Renal cortex interstitium (tissue), 15 donors: ENCODE data around the gene GPRIN2. TPM values are rescaled to one million over a fixed set of nuclear protein-coding genes. Genes with fewer than 3 reads are reported as not detected.
"Not testable (repeated sequence)": the region's sequence is repeated elsewhere in the genome, so short reads cannot be mapped to it uniquely, and the experiment has no call there.

Experiments used
- DNase-seq, 11 donors: peaks; one replicate each; pipeline ENCODE4 v3.0.0-alpha.2; 2013; ENCODE audit warnings: low read depth in 9 of 11, low spot score in 4 of 11; ENCODE audit errors: extremely low read depth in 1 of 11
- long read RNA-seq, 16 experiments: transcript quantifications; one replicate each; lab custom pipeline, GENCODE V29; 2026
- polyA plus RNA-seq, 3 donors: library from polyadenylated mRNA; unstranded; fragments of 120-200 nt; gene quantifications; one replicate each; pipeline ENCODE4 v1.2.1, GENCODE V29; 2013; ENCODE audit not compliant: insufficient read length in 3 of 3

GPRIN2 gene
- polyA plus RNA-seq, result 1 to 10 TPM; 3.1 to 7.0 (median 3.8) TPM
- long read RNA-seq, donor 1, partial matches to known transcripts, result 0 of 1 reads
- long read RNA-seq, donor 1, other reads (novel, unspliced or antisense), result 0 of 1 reads
- long read RNA-seq, donor 2, partial matches to known transcripts, result 0 of 3 reads
- long read RNA-seq, donor 2, other reads (novel, unspliced or antisense), result 0 of 3 reads
- long read RNA-seq, donor 3, transcript GPRIN2-201 (1 exons, 1,696 nt), result major isoform, 5 of 5 reads
- long read RNA-seq, donor 3, partial matches to known transcripts, result 0 of 5 reads
- long read RNA-seq, donor 3, other reads (novel, unspliced or antisense), result 0 of 5 reads
- long read RNA-seq, donor 4, partial matches to known transcripts, result 0 of 3 reads
- long read RNA-seq, donor 4, other reads (novel, unspliced or antisense), result 0 of 3 reads
- long read RNA-seq, donor 5, result 0 reads
- long read RNA-seq, donor 6, partial matches to known transcripts, result 0 of 1 reads
- long read RNA-seq, donor 6, other reads (novel, unspliced or antisense), result 0 of 1 reads
- long read RNA-seq, donor 7, partial matches to known transcripts, result 0 of 1 reads
- long read RNA-seq, donor 7, other reads (novel, unspliced or antisense), result 0 of 1 reads
- long read RNA-seq, donor 8, partial matches to known transcripts, result 0 of 4 reads
- long read RNA-seq, donor 8, other reads (novel, unspliced or antisense), result 0 of 4 reads
- long read RNA-seq, donor 9, result 0 reads
- long read RNA-seq, donor 10, partial matches to known transcripts, result 0 of 1 reads
- long read RNA-seq, donor 10, other reads (novel, unspliced or antisense), result 0 of 1 reads
- long read RNA-seq, donor 11, partial matches to known transcripts, result 0 of 2 reads
- long read RNA-seq, donor 11, other reads (novel, unspliced or antisense), result 0 of 2 reads
- long read RNA-seq, donor 12, partial matches to known transcripts, result 0 of 1 reads
- long read RNA-seq, donor 12, other reads (novel, unspliced or antisense), result 0 of 1 reads
- long read RNA-seq, donor 13, result 0 reads
- long read RNA-seq, donor 14, result 0 reads
- long read RNA-seq, donor 15, partial matches to known transcripts, result 0 of 2 reads
- long read RNA-seq, donor 15, other reads (novel, unspliced or antisense), result 0 of 2 reads
- long read RNA-seq, donor 16, partial matches to known transcripts, result 0 of 2 reads
- long read RNA-seq, donor 16, other reads (novel, unspliced or antisense), result 0 of 2 reads

DNA sequence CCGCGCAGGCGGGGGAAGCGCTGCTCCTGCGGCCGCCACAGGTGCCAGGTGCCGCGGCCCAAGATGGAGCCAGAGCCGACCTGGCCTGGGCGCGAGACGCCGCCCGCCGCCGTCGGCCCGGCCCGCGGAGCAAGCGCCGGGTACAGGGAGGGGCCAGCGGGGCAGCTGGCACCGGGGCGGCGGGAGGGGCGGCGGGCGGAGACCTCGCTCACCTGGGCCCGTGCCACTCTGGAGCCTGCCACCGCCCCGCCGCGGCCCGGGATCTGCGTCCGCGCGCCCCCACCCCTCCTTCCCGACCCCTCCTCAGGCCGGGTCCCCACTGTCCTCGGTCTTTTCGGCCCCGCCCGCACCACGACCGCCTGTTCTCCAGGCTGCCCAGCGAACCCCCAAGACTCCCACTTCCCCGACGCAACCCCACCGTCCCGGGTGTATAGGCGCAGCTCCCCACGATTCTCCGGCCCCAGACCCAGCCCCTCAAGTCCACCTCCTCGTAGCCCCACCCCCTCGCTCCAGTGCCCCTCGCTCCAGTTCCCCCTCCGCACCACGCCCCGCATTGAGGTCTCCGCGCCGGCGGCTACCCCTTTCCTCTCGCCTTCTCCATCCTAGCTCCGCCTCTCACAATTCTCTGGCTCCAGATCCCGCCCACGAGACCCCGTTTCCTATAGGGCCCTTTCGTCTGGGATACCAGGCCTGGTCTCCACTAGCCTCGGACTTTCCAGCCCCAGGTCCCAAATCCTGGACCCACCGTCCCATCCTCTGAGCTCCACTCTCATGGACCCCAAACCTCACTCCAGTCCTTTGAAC is at the start of gene GPRIN2:
GPRIN2 (minus strand) TSS at position 144 of the 804 bp plus-strand sequence. CDS start 5,922 bp downstream, outside the sequence.
- DNase-seq, result no peak

DNA sequence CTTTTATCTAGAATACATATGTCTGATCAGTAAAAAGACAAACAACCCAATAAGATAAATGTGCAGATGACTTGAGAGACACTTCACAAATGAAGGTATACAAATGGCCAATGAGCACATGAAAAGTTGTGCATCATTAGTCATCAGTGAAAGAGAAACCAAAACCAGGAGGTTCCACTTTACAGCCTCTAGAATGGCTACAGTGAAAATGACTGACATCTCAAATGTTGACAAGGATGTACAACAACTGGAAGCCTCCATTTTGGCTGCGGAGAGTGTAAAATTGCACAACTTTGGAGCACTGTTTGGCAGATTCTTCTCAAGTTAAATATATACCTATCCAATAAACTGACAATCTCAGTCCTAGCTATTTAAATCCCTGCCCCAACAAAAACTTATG is 44.1 kb upstream of the GPRIN2 start:
- not testable (repeated sequence) for DNase-seq

DNA sequence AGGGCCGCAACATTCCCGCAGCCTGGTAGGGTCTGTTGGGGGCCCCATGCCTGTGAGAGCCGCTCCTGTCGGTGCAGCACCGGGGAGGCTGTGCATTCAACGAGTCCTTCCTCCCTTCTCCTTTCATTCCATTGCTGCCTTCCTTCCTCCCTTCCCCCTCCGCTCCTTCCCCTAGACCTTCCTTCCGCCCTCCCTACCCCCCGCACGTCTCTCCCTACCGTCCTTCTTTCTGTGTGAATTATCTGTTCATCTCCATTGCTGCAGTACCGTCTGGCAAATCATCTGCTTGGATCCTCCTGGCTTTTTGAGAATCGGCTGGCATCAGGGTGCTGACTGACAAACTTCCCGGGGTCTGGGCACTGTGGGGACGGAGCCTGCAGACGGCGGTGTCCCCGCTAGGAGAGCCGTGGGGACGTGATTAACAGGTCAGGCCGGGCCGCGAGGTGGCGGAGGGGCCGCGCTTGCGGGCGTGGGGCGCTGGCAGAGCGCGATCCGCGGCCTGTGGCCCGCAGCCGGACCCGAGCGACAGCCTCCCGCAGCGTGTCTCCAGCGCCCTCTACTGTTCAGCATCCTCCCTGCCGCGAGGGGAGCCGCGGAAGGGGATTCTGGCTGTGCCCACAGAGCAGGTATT is 41.3 kb upstream of the GPRIN2 start:
- not testable (repeated sequence) for DNase-seq

DNA sequence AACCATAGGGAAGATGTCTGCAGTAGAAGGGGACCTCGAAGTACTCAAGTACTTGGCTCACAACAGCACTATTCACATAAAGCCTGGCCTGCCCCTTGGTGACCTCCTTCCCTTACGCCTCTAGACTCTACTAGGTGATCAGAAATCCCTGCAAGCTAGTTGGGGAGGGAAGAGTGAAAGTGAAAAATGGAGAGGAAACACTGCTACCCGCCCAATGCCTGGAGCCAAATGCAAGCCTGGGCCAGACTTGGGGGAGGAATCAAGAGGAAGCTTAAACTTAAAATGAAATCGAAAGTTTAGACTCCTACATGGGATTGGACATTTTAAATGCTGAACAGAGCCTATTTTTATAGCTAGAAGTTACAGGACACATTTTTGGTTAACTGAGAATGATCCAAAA is 40.1 kb upstream of the GPRIN2 start:
- not testable (repeated sequence) for DNase-seq

DNA sequence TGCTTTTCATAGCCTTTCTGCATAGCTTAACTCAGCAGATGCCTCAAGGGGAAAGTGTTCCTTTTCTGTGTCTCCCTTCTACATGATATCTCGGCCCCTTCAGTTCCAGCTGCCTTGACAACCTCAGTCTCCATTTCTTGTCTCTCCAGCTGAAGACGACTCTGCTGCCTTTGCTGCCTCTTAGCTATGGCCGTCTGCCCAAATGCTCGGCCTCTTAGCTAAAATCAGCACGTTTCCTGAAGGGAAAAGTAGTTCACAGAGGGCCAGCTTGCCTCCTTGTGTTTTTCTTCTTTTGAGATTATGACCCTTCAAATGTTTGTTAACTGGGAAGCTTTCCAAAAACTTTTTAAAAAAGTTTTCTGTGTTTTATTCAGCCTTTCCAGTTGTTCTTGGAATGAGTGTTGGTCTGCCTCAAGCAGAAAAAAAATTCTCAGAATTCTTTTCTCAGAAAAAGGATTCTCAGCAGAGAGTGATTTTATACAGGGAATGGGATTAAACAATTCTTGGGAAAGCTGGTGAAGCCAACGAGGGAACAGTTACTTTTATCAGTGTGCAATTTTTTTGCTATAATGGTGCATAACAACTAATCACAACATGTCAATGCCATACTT is 38.1 kb upstream of the GPRIN2 start:
- not testable (repeated sequence) for DNase-seq

DNA sequence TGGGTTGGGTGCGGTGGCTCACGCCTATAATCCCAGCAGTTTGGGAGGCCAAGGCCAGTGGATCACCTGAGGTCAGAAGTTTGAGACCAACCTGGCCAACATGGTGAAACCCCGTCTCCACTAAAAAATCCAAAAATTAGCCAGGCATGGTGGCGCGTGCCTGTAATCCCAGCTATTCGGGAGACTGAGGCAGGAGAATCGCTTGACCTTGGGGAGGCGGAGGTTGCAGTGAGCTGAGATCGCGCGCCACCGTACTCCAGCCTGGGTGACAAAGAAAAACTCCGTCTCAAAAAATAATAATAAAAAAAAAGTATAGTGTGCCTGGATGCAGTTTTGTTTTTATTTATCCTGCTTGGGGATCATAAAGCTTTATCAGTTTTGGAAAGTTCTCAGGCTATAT is 36.8 kb upstream of the GPRIN2 start:
- DNase-seq, result not testable (repeated sequence)

DNA sequence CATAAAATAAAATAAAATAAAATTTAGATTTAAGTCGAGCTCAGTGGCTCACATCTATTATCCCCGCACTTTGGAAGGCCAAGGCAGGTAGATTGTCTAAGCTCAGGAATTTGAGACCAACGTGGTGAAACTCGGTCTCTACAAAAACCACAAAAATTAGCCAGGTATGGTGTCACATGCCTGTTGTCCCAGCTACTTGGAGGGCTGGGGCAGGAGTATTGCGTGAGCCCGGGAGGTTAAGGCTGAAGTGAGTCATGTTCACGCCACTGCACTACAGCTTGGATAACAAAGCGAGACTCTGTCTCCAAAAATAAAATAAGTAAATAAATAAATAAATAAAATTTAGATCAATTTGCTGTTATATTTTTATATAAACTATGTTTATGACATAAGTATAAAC is 34.6 kb upstream of the GPRIN2 start:
- not testable (repeated sequence) for DNase-seq

DNA sequence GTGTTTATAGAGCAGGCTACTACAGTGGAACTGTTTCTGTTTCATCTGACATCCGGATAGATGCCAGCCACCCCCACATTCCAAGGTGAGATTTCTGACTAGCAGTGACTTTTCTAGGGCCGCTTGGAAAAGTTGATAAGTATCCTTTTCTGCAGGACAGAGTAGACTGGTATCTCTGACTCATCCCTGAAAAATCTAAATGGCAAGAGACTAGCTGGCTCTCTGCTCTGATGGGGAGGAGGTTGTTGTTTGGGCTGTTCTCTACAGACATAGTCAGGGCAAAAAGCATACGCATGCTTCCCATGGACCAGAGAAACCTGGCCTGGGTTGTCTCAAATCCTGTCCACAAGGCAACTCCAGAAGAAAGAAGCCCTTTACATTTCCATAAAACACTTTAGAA is 33.1 kb upstream of the GPRIN2 start:
- not testable (repeated sequence) for DNase-seq

DNA sequence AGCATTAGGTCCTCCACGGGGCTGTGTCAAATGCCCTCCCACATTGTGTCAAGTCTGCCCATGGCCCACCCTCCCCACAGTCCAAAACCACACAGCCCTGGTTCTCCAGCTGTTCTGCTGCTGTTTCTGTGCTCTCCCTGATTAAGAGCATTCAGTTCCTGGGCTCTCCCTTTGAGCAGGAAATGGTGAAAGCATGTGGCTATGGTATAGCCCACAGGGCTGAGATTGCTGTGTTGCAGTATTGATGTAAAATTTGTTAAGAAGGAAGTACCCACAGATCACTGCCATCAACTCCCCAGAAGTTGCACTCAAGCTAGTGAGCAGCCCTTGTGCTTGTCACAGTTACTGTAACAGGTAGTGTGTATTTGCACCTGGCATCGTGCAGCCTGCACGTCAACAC is 31.8 kb upstream of the GPRIN2 start:
- DNase-seq, result not testable (repeated sequence)

DNA sequence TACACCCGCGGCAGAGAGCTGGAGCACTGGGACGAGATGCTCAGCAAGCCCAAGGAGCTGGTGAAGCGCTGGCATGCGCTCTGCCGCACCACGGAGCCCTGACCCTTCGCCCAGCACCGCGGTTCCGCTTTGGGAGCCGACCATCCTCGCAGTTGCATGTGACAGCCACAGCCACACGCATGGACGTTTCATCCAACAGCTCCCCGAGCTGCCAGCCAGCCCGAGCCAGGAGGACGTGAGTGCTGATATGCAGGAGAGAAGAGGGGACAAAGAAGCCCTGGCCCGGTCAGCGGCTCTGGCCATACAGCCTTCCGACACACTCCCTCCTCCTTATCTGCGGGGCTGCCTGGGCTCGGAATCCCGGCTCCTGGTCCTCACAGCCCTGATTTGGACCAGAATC is 31.1 kb upstream of the GPRIN2 start:
- DNase-seq, result not testable (repeated sequence)

DNA sequence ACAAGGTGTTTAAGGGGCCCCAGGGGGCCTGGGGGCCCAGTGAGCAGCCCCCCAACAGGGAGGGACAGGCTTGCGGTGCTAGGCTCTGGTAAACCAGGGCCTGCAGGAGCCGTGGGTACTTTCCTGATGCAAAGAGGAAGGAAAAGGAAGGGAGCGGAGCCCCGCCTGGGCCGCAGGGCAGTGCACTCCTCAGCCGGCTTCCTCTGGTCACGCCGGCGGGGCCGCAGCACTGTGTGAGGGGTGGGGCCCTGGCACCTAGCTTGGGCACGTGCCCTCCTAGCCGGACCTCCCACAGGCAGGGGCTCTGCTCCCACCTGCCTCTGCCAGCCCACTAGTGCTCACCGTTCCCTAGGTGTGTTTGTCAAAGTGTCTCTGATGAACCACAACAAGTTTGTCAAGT is 28.8 kb upstream of the GPRIN2 start:
- not testable (repeated sequence) for DNase-seq

DNA sequence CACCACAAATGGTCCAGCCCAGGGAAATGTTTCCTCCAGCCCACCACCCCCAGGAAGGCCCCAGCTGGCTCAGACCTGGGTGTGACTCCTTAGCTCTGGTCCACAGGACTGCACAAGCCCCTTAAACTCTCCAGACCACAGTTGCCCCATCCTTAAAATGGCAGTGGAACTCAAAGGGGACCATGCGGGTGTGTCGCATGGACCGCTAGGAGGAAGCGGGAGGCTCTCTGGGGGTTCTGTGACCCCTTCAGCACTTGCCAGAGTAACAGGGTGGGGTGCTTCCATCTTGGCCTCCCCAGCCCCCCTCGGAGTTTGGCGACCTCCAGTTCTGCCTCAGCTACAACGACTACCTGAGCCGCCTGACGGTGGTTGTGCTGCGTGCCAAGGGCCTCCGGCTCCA is 27.7 kb upstream of the GPRIN2 start:
- DNase-seq, result not testable (repeated sequence)

DNA sequence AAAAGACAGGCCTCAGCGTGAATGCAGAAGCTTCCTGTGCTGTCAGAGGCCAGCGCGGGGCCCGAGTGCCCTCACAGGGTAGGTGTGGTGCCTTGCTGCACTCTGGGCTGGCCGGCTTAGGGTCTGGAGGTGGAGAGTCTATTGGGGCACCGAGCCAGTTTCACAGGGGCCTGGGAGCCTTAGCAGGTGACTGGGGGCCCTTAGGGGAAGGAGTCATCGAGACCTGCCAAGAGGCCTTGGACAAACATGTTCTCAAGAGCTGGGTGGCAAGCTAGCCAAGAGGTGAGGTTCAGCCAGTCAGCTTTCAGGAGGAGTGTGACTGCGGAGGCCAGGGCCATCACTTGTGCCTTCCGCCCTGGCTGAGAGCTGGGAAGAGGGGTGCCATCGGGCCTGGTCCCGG is 26.1 kb upstream of the GPRIN2 start:
- not testable (repeated sequence) for DNase-seq

DNA sequence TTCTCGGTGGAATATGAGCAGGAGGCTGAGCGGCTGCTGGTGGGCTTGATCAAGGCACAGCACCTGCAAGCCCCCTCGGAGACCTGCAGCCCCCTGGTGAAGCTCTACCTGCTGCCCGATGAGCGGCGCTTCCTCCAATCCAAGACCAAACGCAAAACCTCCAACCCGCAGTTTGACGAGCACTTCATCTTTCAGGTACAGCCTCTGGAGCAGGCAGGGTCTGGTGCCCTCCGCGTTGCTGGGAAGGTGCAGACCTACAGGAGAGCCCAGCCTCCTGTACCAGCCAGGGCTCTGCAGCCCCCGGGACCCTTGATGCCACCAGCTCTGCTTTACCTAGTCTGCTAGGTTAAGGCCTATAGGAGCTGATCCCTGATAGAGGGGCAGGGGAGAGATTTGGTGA is 25.5 kb upstream of the GPRIN2 start:
- DNase-seq, result not testable (repeated sequence)

DNA sequence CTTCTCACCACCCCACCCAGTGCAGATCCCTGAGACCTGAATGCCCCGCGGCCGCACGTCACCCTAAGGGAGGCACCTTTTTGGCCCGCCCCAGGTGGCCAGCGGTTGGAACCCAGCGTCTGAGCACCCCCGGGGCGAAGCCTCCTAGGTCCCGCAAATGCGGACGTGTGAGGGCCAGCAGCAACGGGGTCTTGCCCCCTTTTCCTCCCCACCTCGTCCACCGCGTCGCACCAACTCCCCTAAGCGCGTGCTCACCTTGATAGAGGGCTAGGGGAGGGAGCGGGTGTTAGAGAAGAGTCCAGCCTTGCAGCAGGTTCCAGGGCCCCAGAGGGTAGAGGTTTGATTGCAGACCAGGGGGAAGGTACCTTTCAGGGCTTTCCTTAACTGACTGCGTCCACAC is 22.9 kb upstream of the GPRIN2 start:
- DNase-seq, result not testable (repeated sequence)

DNA sequence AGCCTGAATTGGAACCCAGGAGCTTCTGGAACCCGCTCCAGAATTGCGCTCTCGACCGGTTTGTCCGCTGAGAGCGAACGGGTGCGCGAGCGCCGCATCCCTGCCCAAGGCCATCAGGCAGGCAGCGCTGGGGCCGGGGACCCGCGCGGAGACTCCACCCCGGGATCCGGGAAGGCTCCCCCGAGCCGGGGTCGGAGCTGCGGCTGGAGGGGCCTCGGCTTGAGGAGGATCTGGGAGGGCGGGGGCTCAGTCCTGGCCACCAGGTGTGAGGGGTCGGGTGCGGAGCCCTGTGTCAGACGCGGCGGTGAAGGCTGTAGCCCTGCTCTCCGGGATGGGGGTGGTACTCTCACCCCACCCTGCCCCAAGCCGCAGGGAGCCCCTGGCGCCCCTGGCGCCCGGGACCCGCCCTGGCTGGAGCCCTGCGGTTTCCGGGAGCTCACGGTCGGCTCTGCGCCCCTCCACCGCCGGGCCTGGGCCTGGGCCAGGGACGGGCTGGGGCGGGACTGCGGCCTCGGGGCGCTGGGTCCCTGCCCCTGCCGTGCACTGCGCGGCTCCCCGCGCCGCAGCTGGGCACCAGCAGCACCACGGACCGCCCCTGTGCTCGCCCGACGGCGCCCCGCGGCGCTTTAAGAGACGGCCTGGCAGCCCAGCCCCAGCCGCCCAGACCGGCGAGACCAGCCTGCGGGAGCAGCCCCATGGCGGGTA is 22.2 kb upstream of the GPRIN2 start, which contains the start of gene SYT15:
SYT15 (plus strand) TSS at position 655 of the 705 bp plus-strand sequence; CDS start at position 696, 41 bp downstream.
- not testable (repeated sequence) for DNase-seq
